Measurements from ENCODE around the gene CLCN1.

CLCN1 gene

GRCh38 chr7:143399151-143399550 lies 83.2 kb downstream of the CLCN1 start:
- no peak for DNase-seq

GRCh38 chr7:143399642-143400041 lies 83.7 kb downstream of the CLCN1 start:
- no peak for DNase-seq

DNA sequence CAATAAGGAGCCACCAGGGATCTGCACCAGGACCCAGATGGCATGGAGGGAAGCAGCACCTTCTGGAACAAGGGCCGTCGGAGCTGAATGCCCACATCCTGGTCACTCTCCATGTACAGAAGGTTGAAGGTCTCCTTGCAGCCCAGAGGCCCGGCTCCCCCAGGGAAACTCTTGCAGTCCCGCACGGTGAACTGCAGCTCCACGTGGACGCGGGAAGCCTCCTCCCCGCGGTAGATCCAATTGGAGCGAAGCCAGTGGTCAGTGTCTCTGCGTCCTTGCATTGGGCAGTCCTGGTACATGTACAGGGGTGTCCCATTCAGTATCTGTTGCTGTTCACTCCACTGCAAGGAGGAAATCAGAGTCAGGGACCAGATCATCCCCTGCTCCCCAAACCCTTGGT lies 85.4 kb downstream of the CLCN1 start:
- DNase-seq: no peak

Measured in activated CD4-positive, alpha-beta T cell treated with anti-CD3 and anti-CD28 coated beads, Interleukin-2, amount 50 U/mL, for 48 hours (primary cell).